ENCODE measurements around the gene CCDC124.

The CCDC124 gene

DNA sequence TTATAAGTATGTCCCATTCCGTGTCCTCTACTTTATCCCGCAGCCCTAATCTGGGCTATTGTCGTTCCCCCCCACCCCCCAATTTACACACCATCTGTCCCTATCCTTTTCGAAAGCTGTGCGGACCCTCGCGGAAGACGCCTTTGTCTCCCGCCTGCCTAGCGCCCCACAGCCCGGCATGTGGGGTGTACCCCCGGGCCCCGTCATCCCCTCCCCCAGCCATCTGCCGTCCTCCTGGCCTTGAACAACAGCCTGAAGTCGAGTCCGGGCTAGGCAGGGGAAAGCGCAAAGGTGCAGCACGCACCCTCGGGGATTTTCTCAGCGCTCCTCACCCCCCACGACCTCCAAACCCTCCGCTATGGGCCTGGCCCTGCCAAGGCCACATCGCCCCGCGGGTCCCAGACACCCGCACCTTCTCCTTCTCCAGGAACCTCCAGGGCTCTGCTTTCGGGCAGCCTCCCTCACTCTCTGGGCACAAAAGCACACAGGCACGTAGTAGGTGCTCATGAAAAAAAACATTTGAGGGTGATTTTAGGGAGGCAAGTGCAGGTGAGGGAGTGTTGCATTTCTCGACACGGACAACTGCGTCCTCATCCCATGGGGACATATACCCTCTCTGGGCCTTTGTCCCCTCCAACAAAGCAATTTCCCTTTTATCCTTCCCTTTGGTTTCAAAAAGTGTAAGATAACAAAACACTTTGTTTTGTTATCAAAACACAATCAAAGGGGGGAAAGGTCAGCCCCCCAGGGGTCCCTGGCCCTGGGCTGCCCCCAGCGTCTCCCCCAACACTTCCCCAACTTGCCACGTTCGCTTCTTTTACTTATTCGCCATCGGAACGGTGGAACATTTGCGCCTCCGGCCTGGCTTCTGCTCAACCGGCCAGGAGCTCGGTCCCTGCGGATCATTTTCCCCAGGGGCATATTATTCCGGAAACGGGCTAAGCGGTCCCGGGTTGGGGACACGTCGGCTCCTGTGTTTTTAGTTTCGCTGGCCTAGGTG is 16.4 kb downstream of the CCDC124 start:
- no peak overlapping the region for H3K9ac ChIP-seq (ENCODE audit: low read length)
- no peaks in the 10 kb centered on the region for H3K36me3 ChIP-seq (ENCODE audit: insufficient read depth, low read length)
- peaks cover 35% of the 10 kb centered on the region for H3K4me1 ChIP-seq (ENCODE audit: insufficient read depth, low read length)
- H3K4me3 ChIP-seq (ENCODE audit: low read depth in 1 of 2, low read length in 2 of 2), result no peak overlapping the region
- H3K27me3 ChIP-seq (ENCODE audit: control insufficient read depth in 1 of 2, insufficient read depth in 2 of 2, low read length in 2 of 2), result peaks cover 38 to 54% of the 10 kb centered on the region in 2 donors
- H3K27ac ChIP-seq (ENCODE audit: low read depth, low read length), result no peak overlapping the region
- no peaks in the 10 kb centered on the region for H3K9me3 ChIP-seq (ENCODE audit: low read length)

DNA sequence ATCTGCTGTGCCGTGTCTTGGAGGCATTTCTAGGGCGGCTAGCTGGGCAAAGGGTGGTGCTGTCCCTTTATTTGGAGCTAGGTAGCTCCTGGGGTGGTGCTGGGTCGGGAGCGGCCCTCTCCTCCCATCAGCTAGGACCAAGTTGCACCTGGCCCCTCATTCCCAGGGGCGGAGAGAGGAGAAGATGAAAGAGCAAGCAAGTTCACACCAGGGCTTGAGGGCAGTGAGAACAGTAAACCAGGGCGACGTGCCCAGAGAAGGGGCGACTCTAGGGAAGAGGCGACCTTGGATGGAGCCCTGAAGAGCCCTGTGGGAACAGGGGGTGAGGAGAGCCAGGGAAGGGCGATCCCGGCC is 17.1 kb downstream of the CCDC124 start:
- Histone ChIP-seq H3K9me3 (ENCODE audit: low read length) (no peaks in the 10 kb centered on the region), H3K27ac (ENCODE audit: low read depth, low read length) (no peak overlapping the region), H3K4me1 (ENCODE audit: insufficient read depth, low read length) (peaks cover 31% of the 10 kb centered on the region), H3K9ac (ENCODE audit: low read length) (no peak overlapping the region), H3K27me3 (ENCODE audit: control insufficient read depth in 1 of 2, insufficient read depth in 2 of 2, low read length in 2 of 2) (peaks cover 38 to 60% of the 10 kb centered on the region in 2 donors), H3K36me3 (ENCODE audit: insufficient read depth, low read length) (no peaks in the 10 kb centered on the region), H3K4me3 (ENCODE audit: low read depth in 1 of 2, low read length in 2 of 2) (no peak overlapping the region)

- Histone ChIP-seq H3K27ac (ENCODE audit: low read depth, low read length) (no peak overlapping the region), H3K36me3 (ENCODE audit: insufficient read depth, low read length) (no peaks in the 10 kb centered on the region), H3K9ac (ENCODE audit: low read length) (no peak overlapping the region), H3K27me3 (ENCODE audit: control insufficient read depth in 1 of 2, insufficient read depth in 2 of 2, low read length in 2 of 2) (peaks cover 38 to 60% of the 10 kb centered on the region in 2 donors), H3K4me3 (ENCODE audit: low read depth in 1 of 2, low read length in 2 of 2) (no peak overlapping the region), H3K4me1 (ENCODE audit: insufficient read depth, low read length) (peaks cover 31% of the 10 kb centered on the region), H3K9me3 (ENCODE audit: low read length) (no peaks in the 10 kb centered on the region)
These were observed 17.7 kb downstream of the CCDC124 start for GRCh38 chr19:17950310-17951156.

GRCh38 chr19:17951157-17951989 is 18.6 kb downstream of the CCDC124 start:
- Histone ChIP-seq H3K27ac (ENCODE audit: low read depth, low read length) (no peak overlapping the region), H3K27me3 (ENCODE audit: control insufficient read depth in 1 of 2, insufficient read depth in 2 of 2, low read length in 2 of 2) (peaks cover 38 to 60% of the 10 kb centered on the region in 2 donors), H3K4me1 (ENCODE audit: insufficient read depth, low read length) (peaks cover 31% of the 10 kb centered on the region), H3K4me3 (ENCODE audit: low read depth in 1 of 2, low read length in 2 of 2) (no peak overlapping the region), H3K36me3 (ENCODE audit: insufficient read depth, low read length) (no peaks in the 10 kb centered on the region), H3K9me3 (ENCODE audit: low read length) (no peaks in the 10 kb centered on the region), H3K9ac (ENCODE audit: low read length) (no peak overlapping the region)

- Histone ChIP-seq H3K9me3 (ENCODE audit: low read length) (no peaks in the 10 kb centered on the region), H3K9ac (ENCODE audit: low read length) (no peak overlapping the region), H3K4me3 (ENCODE audit: low read depth in 1 of 2, low read length in 2 of 2) (no peak overlapping the region), H3K4me1 (ENCODE audit: insufficient read depth, low read length) (peaks cover 27% of the 10 kb centered on the region), H3K36me3 (ENCODE audit: insufficient read depth, low read length) (no peaks in the 10 kb centered on the region), H3K27ac (ENCODE audit: low read depth, low read length) (no peak overlapping the region), H3K27me3 (ENCODE audit: control insufficient read depth in 1 of 2, insufficient read depth in 2 of 2, low read length in 2 of 2) (peaks cover 38 to 63% of the 10 kb centered on the region in 2 donors)
These were observed 19.5 kb downstream of the CCDC124 start for GRCh38 chr19:17951990-17952976.

- Histone ChIP-seq H3K4me3 (ENCODE audit: low read depth in 1 of 2, low read length in 2 of 2) (no peak overlapping the region), H3K9me3 (ENCODE audit: low read length) (no peaks in the 10 kb centered on the region), H3K4me1 (ENCODE audit: insufficient read depth, low read length) (peaks cover 25% of the 10 kb centered on the region), H3K27ac (ENCODE audit: low read depth, low read length) (no peak overlapping the region), H3K27me3 (ENCODE audit: control insufficient read depth in 1 of 2, insufficient read depth in 2 of 2, low read length in 2 of 2) (peaks cover 38 to 71% of the 10 kb centered on the region in 2 donors), H3K36me3 (ENCODE audit: insufficient read depth, low read length) (no peaks in the 10 kb centered on the region), H3K9ac (ENCODE audit: low read length) (no peak overlapping the region)
These were observed 20.5 kb downstream of the CCDC124 start for GRCh38 chr19:17953316-17953801.

DNA sequence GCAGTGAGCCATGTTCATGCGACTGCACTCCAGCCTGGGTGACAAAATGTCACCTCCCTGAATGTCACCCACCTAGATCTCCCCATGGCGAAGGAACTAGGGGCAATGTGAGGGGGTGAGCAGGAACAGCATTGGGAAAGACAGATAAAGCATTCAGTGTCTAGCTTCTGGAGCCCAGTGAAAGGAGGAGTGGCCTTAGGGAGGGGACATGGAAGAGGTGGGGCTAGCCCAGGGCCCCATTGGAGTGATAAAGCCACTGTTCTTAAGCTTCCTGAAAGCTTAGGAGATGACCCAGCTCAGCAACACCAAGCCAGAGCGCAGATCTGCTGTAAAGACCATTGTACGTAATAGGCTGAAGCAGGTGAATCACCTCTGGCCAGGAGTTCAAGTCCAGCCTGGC is 21.1 kb downstream of the CCDC124 start:
- H3K9ac ChIP-seq (ENCODE audit: low read length), result no peak overlapping the region
- no peak overlapping the region for H3K4me3 ChIP-seq (ENCODE audit: low read depth in 1 of 2, low read length in 2 of 2)
- peaks cover 22% of the 10 kb centered on the region for H3K4me1 ChIP-seq (ENCODE audit: insufficient read depth, low read length)
- H3K27ac ChIP-seq (ENCODE audit: low read depth, low read length), result no peak overlapping the region
- H3K36me3 ChIP-seq (ENCODE audit: insufficient read depth, low read length), result no peaks in the 10 kb centered on the region
- no peaks in the 10 kb centered on the region for H3K9me3 ChIP-seq (ENCODE audit: low read length)
- H3K27me3 ChIP-seq (ENCODE audit: control insufficient read depth in 1 of 2, insufficient read depth in 2 of 2, low read length in 2 of 2), result peaks cover 38 to 70% of the 10 kb centered on the region in 2 donors

DNA sequence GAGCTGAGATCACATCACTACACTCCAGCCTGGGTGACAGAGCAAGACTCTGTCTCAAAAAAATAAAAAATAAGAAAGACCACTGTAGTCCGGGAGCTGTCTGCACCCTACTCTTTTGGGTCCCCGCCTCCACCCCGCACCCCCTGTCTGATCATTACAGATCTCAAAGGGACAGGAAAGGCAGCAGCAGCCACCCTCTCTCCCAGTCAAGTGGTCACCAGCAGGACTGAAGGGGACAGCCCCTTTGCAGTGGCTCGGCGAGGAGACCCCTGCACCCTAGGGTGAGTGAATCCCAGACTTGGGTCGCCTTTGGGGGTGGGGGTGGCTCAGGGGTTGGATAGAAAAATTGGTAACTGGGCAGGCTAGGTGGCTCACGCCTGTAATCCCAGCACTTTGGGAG is 21.6 kb downstream of the CCDC124 start:
- H3K27ac ChIP-seq (ENCODE audit: low read depth, low read length), result no peak overlapping the region
- no peak overlapping the region for H3K9ac ChIP-seq (ENCODE audit: low read length)
- H3K27me3 ChIP-seq (ENCODE audit: control insufficient read depth in 1 of 2, insufficient read depth in 2 of 2, low read length in 2 of 2), result peaks cover 34 to 65% of the 10 kb centered on the region in 2 donors
- no peaks in the 10 kb centered on the region for H3K36me3 ChIP-seq (ENCODE audit: insufficient read depth, low read length)
- no peaks in the 10 kb centered on the region for H3K9me3 ChIP-seq (ENCODE audit: low read length)
- H3K4me1 ChIP-seq (ENCODE audit: insufficient read depth, low read length), result peaks cover 17% of the 10 kb centered on the region
- no peak overlapping the region for H3K4me3 ChIP-seq (ENCODE audit: low read depth in 1 of 2, low read length in 2 of 2)

- Histone ChIP-seq H3K27me3 (ENCODE audit: control insufficient read depth in 1 of 2, insufficient read depth in 2 of 2, low read length in 2 of 2) (peaks cover 12 to 36% of the 10 kb centered on the region in 2 donors), H3K9me3 (ENCODE audit: low read length) (no peaks in the 10 kb centered on the region), H3K9ac (ENCODE audit: low read length) (no peak overlapping the region), H3K4me3 (ENCODE audit: low read depth in 1 of 2, low read length in 2 of 2) (no peak overlapping the region), H3K4me1 (ENCODE audit: insufficient read depth, low read length) (no peaks in the 10 kb centered on the region), H3K36me3 (ENCODE audit: insufficient read depth, low read length) (no peaks in the 10 kb centered on the region), H3K27ac (ENCODE audit: low read depth, low read length) (no peak overlapping the region)
These were observed 24.5 kb downstream of the CCDC124 start for GRCh38 chr19:17957149-17957849.

Data from muscle layer of colon (tissue), 2 donors.